ENCODE data around the gene PPFIA1.
A peak's percentile ranks its signal among the peaks of the same experiment; 100 is the strongest.

Gene PPFIA1

GRCh38 chr11:70270104-70270876 is at the start of gene PPFIA1:
TSS of gene PPFIA1 (plus strand) at chr11:70270690. CDS start at chr11:70272173, 1,483 bp downstream.
- peak; percentile 89 to 94 for DNase-seq (ENCODE audit: low read depth in 2 of 2)

DNA sequence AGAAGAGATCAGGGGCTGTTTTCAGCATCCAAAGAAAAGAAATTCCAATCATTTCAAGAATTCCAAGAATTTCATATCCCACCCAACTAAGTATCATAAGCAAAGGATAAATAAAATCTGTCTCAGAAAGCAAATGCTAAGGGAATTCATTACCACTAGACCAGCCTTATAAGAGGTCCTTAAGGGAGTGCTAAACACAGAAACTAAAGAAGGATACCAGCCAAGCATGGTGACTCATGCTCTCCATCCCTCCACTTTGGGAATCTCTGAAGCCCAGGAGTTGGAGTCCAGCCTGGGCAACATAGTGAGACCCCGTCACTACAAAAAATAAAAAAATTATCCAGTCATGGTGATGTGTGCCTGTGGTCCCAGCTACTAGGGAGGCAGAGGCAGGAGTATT is 49.6 kb upstream of the PPFIA1 start:
- no peak for DNase-seq (ENCODE audit: low read depth in 2 of 2)

GRCh38 chr11:70225681-70226177 is 44.8 kb upstream of the PPFIA1 start:
- DNase-seq (ENCODE audit: low read depth in 2 of 2) = no peak

GRCh38 chr11:70226183-70226582 is 44.3 kb upstream of the PPFIA1 start:
- no peak for DNase-seq (ENCODE audit: low read depth in 2 of 2)

DNA sequence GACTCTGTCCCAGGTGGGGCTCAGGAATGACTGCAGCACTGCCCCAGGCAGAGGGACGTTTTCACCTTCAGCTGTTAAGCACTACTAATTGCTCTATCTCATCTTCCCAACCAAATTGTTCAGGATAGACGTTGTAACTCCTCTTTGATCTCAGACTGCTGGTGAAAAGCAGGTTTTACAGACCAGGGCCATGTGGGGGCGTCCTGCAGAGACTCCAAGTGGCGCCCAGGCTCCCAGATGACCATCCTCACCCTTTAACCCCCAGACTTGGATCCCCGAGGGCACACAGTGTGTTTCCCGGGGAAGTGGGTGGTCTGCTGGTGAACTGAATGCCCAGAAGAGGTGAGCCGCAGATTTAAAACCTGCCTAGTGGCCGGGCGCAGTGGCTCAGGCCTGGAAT is 43.5 kb upstream of the PPFIA1 start:
- no peak for DNase-seq (ENCODE audit: low read depth in 2 of 2)

GRCh38 chr11:70229737-70230136 is 40.8 kb upstream of the PPFIA1 start:
- DNase-seq (ENCODE audit: low read depth in 2 of 2) = no peak

GRCh38 chr11:70230151-70230839 is 40.2 kb upstream of the PPFIA1 start:
- no peak for DNase-seq (ENCODE audit: low read depth in 2 of 2)

DNA sequence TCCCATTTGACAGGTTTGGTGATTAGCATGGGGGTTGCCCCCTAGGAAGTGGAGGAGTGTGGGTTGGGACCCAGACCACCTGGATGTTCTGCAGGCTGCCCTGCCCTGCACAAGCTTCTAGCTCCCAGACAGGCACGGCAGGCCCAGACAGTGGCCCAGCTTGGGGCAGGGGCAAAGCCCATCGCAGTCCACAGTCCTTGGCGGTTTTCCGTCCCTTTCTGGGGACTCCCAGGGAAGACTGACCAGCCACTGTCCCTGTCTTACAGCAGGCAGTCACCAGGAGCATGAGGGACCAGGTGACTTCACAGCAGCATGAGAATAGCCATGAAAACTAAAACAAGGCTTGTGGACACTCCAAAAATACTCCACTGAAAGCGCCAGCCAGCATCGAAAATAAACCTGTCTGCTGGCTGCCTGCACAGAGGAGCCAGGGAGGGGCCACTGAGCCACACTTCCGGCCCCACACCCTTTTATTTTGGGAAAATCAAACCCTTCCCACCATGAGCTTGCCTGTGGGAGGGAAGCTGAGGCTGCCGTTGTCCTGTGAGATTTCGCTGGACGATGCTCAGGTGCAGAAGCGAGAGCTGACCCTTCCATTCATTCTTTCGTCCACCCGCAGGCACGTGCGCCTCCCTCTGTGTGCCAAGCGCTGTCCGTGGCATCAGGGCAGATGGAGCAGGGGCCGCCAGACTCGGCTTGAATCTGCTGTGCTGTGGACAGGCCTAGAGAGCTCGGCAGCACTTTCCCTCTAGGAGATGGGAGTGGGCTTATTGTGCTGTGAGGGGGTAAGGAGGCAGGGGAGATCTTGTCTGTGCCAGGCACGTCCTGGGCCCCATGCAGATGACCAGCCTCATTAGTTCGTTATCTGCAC is 39.4 kb upstream of the PPFIA1 start:
- no peak for DNase-seq (ENCODE audit: low read depth in 2 of 2)

DNA sequence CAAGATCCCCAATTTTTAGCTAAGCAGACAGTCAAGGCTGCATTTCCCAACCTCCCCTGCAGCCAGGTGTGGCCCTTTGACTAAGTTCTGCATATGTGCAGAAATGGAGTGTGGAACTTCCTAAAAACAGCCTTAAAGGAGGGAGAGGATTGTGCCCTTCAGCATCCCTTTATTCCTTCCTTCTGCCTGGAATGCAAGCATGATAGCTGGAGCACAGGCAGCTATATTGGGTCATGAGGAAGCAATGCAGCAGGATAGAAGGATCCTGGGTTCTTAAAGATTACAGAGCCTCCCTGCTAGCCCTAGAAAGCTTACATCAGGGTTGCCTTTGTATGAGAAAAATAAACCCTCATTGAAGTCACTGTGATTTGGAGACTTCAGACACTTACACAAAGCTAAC is 37.5 kb upstream of the PPFIA1 start:
- DNase-seq (ENCODE audit: low read depth in 2 of 2) = no peak

DNA sequence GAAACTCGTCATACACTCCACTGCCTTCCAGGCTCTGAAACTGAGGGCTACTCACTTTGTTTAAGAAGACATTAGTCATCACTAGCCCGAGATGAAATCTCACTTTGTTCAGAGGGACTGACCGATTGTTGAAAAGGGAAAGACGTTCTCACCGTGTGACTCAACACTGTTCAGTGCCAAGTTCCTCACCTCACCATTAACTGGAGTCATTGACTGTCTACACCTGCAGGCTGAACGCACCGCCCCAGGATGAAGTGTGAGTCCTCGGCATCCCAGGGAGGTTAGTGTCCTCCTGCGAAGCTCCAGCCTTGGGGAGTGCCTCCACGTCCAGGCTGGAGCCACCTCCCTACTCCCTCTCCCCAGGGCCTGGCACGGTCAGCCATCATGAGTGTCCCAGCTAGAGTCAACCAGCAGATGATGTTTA is 37.0 kb upstream of the PPFIA1 start:
- no peak for DNase-seq (ENCODE audit: low read depth in 2 of 2)

GRCh38 chr11:70233962-70234361 is 36.5 kb upstream of the PPFIA1 start:
- no peak for DNase-seq (ENCODE audit: low read depth in 2 of 2)

GRCh38 chr11:70240337-70240736 is 30.2 kb upstream of the PPFIA1 start:
- no peak for DNase-seq (ENCODE audit: low read depth in 2 of 2)

- DNase-seq (ENCODE audit: low read depth in 2 of 2) = no peak
Observed at GRCh38 chr11:70241709-70242108, 28.8 kb upstream of the PPFIA1 start.

DNA sequence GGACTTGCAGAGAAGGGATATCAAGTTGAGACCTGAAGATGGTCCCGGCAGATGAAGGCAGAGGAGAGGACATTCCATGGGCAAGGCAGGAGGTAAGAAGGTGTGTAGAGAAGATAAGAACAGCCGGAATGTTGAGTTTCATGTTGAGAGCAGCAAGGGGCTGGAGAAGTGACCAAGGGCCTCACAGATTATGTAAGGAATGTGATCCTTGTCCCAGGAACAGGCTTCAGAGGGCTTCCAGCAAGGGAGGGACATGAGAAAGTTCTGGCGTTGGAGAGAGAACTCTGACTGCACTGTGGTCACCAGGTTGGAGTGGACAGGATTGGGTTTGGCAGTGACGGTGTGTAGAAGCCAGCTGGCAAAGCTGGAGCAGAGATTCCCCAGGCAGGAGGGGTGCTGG is 27.6 kb upstream of the PPFIA1 start:
- no peak for DNase-seq (ENCODE audit: low read depth in 2 of 2)

DNA sequence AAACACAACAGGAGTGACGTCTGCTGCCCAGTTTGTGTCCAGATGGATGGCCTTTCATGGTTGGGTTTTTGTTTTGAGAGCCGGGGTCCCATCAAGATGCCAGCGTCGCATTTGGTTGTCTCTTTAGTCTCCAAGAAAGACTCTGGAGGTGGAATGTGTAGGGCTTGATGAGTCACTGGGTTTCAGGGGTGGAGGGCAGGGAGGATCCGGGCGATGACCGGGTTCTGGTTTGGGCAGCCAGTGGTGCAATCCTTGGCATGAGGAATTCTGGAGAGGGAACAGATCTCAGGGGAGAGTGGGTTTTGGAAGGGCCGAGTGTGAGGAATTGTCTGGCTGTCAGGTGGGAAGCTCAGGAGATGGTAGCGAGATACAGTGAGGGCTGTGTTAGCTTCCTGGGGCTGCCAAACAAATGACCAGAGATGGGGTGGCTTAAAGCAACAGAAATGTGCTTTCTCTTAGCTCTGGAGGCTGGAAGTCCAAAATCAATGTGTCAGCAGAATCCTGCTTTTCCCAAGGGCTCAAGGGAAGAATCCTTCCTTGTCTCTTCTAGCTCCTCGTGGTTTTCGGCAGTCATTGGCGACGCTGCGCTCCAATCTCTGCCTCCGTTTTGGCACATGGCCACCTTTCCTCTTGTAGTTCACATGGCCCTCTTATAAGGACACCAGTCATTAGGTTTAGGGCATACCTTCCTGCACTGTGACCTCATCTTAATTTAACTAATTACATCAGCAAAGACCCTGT is 26.4 kb upstream of the PPFIA1 start:
- no peak for DNase-seq (ENCODE audit: low read depth in 2 of 2)

- DNase-seq (ENCODE audit: low read depth in 2 of 2) = no peak
Observed at GRCh38 chr11:70244698-70245097, 25.8 kb upstream of the PPFIA1 start.

DNA sequence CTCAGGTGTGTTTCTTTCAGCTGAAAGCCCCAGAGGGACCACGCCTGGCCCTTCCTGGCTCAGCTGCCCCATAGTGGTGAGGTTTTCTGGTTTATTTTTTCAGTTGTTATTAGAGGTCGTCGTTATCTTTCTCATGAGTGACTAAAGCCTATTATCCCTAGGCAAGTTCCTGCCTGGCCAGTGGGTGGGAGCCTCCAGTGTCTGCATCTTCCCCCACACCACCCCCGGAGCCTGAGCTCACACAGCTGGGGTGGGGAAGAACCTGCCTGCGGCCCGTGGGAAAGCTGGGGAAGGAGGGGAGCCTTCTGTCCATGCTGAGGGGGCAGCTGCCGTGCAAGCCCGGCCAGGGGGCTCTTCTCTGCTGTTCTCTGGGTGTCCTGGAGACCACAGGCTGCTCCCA is 24.3 kb upstream of the PPFIA1 start:
- DNase-seq (ENCODE audit: low read depth in 2 of 2) = no peak

DNA sequence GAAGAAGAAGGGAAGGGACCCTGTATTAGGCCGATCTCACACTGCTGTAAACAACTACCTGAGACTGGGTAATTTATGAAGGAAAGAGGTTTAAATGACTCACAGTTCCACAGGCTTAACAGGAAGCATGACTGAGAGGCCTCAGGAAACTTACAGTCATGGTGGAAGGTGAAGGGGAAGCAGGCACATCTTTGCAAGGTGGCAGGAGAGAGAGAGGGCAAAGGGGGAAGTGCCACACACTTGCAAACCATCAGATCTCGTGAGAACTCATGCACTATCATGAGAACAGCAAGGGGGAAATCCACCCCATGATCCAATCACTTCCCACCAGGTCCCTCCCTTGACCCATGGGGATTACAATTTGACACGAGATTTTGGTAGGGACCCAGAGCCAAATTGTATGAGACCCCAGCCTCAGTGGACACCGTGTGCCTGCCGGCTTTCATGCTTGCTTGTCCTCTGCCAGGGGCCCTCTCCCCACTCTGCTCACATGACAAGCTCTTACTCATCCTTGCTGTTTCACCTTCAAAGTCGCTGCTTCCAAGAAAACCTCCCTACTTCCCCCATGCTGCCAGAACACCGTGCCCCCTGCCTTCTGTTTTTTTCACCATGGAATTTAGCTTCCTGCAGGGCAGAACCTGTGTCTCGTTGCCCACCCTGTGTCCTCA is 23.3 kb upstream of the PPFIA1 start:
- DNase-seq (ENCODE audit: low read depth in 2 of 2) = no peak

- no peak for DNase-seq (ENCODE audit: low read depth in 2 of 2)
Observed at GRCh38 chr11:70247710-70248072, 22.8 kb upstream of the PPFIA1 start.

- DNase-seq (ENCODE audit: low read depth in 2 of 2) = no peak
Observed at GRCh38 chr11:70250876-70251658, 19.4 kb upstream of the PPFIA1 start.
